Muscle layer of duodenum (tissue), 2 donors: ENCODE measurements around the gene DHRS7B.
"Not testable (repeated sequence)": the region's sequence is repeated elsewhere in the genome, so short reads cannot be mapped to it uniquely, and the experiment has no call there.

Experiments
- H3K27ac ChIP-seq: one replicate; pipeline ENCODE4 v1.7.0; 2013; ENCODE audit warnings: mild to moderate bottlenecking, low read length
- H3K27me3 ChIP-seq: one replicate; pipeline ENCODE4 v1.7.0; 2013; ENCODE audit warnings: low read depth, mild to moderate bottlenecking, control low read depth, low read length
- H3K36me3 ChIP-seq, 2 donors: one replicate each; pipeline ENCODE4 v1.7.0; 2013; ENCODE audit warnings: low read length in 2 of 2, control low read depth in 1 of 2, mild to moderate bottlenecking in 1 of 2; ENCODE audit not compliant: insufficient read depth in 2 of 2, control insufficient read depth in 1 of 2
- H3K4me1 ChIP-seq, 2 donors: one replicate each; pipeline ENCODE4 v1.7.0; 2013; ENCODE audit warnings: low read length in 2 of 2, mild to moderate bottlenecking in 2 of 2, control low read depth in 1 of 2, moderate library complexity in 1 of 2; ENCODE audit not compliant: insufficient read depth in 2 of 2, control insufficient read depth in 1 of 2
- H3K4me3 ChIP-seq, 2 donors: one replicate each; pipeline ENCODE4 v1.7.0; 2013; ENCODE audit warnings: low read length in 2 of 2, low read depth in 1 of 2, mild to moderate bottlenecking in 1 of 2
- H3K9me3 ChIP-seq, 2 donors: one replicate each; pipeline ENCODE4 v1.7.0; 2013; ENCODE audit warnings: low read length in 2 of 2, control low read depth in 1 of 2, mild to moderate bottlenecking in 1 of 2; ENCODE audit not compliant: control insufficient read depth in 1 of 2
- donor health status: healthy.

The DHRS7B gene

DNA sequence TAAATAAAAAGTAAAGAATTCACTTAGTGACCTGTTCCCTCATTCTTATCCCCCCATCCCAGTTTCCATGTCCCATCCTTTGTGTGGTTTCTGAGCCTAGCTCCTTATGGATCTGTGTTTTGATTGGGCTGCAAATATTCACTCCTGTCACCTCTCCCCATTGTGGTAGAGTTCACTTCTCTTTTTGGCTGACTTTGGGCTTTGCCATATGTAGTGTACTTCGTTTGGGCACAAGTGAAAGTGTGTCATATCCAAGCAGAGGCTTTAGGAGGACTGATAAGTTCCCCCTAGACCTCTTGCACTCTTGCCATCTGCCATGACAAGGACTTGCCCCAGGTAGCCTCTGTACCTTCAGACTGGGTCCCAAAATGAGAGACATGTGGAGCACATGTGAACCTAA lies 13.0 kb upstream of the DHRS7B start:
- Histone ChIP-seq H3K36me3 (no peaks in the 10 kb centered on the region), H3K4me3 (no peak overlapping the region), H3K9me3 (no peaks in the 10 kb centered on the region), H3K27me3 (no peaks in the 10 kb centered on the region), H3K27ac (no peak overlapping the region), H3K4me1 (no peaks in the 10 kb centered on the region)

DNA sequence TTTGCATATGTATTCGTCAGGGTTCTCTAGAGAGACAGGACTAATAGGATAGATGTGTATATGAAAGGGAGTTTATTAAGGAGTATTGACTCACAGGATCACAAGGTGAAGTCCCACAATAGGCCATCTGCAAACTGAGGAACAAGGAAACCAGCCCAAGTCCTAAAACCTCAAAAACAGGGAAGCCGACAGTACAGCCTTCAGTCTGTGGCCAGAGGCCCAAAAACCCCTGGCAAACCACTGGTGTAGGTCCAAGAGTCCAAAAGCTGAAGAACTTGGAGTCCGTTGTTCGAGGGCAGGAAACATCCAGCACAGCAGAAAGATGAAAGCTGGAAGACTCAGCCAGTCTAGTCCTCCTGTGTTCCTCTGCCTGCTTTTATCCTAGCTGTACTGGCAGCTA lies 12.0 kb upstream of the DHRS7B start:
- H3K4me3 ChIP-seq, H3K9me3 ChIP-seq, H3K27ac ChIP-seq, H3K36me3 ChIP-seq, H3K4me1 ChIP-seq, H3K27me3 ChIP-seq: not testable (repeated sequence)

DNA sequence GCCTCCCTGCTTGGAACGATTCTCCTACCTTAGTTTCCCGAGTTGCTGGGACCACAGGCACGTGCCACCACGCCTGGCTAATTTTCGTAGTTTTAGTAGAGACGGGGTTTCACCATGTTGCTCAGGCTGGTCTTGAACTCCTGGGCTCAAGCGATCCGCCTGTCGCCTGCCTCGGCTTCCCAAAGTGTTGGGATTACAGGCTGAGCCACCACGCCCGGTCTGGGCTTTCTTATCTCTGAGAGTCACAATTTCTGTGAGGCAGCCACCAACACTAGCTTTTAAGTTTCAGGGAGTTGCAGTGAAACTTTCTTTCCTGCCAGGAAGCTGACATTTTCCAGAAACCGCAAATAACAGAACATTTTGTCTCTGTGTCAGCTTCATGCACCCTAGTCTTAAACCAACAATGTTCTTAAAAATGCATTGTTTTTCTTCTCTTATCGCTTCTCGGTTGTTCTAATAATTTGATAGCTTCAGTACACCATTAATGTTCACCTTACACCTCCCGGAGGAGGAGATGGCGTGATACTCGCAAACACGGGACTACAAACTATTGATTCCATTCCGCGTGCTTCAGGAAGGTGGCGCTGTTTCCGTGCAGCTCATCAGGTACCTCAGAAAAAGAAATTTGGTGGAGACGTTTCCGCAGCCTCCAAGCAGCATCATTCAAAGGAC lies 7.4 kb upstream of the DHRS7B start:
- Histone ChIP-seq H3K36me3 (no peaks in the 10 kb centered on the region), H3K27ac (peak overlapping the region; percentile 29), H3K27me3 (no peaks in the 10 kb centered on the region), H3K4me1 (no peaks in the 10 kb centered on the region), H3K4me3 (peak overlapping the region; percentile 16 to 55), H3K9me3 (no peaks in the 10 kb centered on the region)

DNA sequence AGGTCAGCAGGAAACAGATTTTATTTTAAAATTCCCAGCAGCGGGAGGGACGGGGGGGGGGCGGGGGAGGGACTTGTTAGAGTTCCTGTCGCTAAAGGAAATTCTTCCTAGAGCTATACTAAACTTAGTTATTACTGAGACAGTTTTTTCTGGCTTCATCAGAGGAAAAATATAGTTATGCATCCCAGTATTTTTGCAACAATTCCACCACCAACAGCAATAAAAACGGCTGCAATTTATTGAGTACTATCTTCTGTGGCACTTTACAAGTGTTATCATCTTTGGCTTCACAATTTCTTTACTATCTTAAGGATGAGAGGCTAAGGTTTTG lies 6.9 kb upstream of the DHRS7B start:
- H3K27ac ChIP-seq, result no peak overlapping the region
- H3K4me1 ChIP-seq, result no peaks in the 10 kb centered on the region
- H3K36me3 ChIP-seq, result no peaks in the 10 kb centered on the region
- no peaks in the 10 kb centered on the region for H3K9me3 ChIP-seq
- no peak overlapping the region for H3K4me3 ChIP-seq
- H3K27me3 ChIP-seq, result no peaks in the 10 kb centered on the region

DNA sequence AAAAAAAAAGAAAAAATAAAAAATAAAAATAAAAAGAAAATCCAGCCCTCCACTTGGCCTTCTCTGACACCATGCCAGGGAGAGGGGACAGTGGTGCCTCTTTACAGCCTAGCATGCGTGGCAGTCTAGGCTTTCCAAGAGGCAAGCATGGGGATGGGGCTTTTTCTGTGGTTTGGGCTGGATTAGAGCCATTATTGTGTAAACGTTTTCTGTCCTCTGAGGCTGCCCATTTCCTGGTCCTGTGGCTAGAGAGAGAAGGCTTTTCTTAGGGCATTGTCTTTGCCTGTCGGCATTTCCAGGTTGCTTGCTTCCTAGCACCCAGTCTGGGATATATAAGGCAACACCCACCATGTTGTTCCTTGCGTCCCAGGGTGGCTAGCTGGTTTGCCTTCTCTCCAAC lies 2.7 kb upstream of the DHRS7B start:
- Histone ChIP-seq H3K4me3 (no peak overlapping the region), H3K27me3 (no peaks in the 10 kb centered on the region), H3K4me1 (peaks cover 5 to 16% of the 10 kb centered on the region in 2 donors), H3K36me3 (peaks cover 0 to 4% of the 10 kb centered on the region in 2 donors), H3K9me3 (no peaks in the 10 kb centered on the region), H3K27ac (no peak overlapping the region)

DNA sequence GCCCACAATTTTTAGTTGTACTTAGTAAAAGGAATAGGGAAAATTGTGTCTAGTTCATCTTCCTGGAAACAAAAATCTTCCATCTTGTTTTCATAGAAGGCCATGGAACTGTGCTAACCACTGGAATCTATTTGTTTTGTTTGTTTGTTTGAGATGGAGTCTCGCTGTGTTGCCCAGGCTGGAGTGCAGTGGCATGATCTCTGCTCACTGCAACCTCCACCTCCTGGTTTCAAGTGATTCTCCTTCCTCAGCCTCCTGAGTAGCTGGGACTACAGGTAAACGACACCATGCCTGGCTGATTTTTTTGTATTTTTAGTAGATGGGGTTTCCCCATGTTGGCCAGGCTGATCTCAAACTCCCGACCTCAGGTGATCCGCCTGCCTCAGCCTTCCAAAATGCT lies 2.2 kb upstream of the DHRS7B start:
- H3K27ac ChIP-seq, H3K36me3 ChIP-seq, H3K9me3 ChIP-seq, H3K27me3 ChIP-seq, H3K4me3 ChIP-seq: not testable (repeated sequence)
- peaks cover 5 to 16% of the 10 kb centered on the region in 2 donors for H3K4me1 ChIP-seq

DNA sequence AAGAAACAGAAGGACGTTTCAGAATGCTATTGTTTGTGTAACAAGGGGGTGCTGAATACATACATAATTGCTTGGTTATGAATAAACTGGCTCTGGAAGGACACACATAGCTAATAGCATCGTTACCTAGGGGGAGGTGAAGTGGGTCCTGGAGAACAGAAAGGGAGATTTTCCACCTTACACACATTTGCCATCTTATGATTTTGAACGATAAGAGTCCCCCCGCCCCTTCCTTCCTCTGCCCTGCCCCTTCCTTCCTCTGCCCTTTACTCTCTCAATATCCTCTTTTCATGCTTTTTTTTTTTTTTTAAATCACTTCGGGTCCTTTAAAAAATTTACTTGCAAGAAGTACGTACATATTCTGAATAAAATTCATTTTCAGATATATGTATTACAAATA lies 902 bp upstream of the DHRS7B start:
- H3K27me3 ChIP-seq, result no peaks in the 10 kb centered on the region
- no peak overlapping the region for H3K27ac ChIP-seq
- H3K9me3 ChIP-seq, result no peaks in the 10 kb centered on the region
- H3K36me3 ChIP-seq, result peaks cover 0 to 4% of the 10 kb centered on the region in 2 donors
- H3K4me1 ChIP-seq, result peaks cover 5 to 16% of the 10 kb centered on the region in 2 donors
- H3K4me3 ChIP-seq, result peak overlapping the region; percentile 94

DNA sequence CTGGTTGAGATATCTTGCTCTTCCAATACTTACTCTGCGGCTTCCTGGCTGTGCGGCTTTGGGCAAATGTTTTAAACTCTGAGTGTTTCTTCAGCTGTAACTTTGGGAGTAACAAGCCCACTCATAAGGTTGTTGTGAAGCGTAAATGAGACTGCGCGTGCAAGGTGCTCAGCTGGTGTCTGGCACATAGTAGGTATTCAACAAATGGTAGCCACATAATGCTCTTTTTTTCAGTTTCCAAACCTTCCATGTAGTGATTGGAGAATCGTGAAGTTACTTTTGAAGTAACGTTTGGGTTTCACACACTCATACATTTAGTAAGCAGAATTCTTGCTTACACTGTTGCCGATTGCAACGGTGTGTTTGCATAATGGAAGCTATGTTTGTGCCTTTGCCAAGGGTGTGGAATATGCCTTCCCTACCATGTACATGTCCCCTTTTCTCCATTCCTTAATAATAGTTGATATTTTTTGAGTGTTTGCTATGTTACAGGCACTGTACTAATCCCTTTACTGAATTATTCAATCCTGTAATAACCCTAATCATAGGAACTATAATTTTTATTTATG lies 829 bp downstream of the DHRS7B start:
- H3K27ac ChIP-seq, result peak overlapping the region; percentile 92
- peaks cover 0 to 4% of the 10 kb centered on the region in 2 donors for H3K36me3 ChIP-seq
- H3K4me1 ChIP-seq, result peaks cover 5 to 16% of the 10 kb centered on the region in 2 donors
- no peaks in the 10 kb centered on the region for H3K27me3 ChIP-seq
- no peaks in the 10 kb centered on the region for H3K9me3 ChIP-seq
- peak overlapping the region; percentile 94 for H3K4me3 ChIP-seq

DNA sequence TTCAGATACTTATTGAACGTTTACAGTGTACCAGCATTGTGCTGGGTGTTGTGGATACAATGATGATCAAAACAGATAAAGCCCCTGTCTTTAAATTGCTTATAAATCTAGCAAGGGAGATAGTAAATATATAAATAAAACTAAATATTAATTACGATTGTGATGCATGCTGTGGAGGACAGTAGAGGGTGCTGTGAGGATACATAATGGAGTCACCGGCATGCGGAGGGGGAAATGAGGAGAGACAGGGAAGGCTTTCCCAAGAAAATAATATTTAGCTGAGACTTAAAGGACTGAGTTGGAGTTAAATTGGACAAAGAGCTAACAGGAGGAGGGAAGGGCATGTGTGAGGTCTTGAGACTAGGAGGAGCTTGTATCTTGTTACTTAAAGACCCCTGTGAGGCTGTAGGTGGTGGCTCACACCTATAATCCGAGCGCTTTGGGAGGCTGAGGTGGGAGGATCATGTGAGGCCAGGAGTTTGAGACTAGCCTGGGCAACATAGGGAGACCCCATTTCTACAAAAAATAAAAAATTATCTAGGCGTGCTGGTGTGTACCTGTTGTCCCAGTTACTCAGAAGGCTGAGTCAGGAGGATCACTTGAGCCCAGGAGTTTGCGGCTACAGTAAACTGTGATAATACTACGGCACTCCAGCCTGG lies 2.4 kb downstream of the DHRS7B start:
- H3K36me3 ChIP-seq, result peaks cover 0 to 4% of the 10 kb centered on the region in 2 donors
- H3K4me3 ChIP-seq, result no peak overlapping the region
- H3K4me1 ChIP-seq, result peaks cover 5 to 16% of the 10 kb centered on the region in 2 donors
- no peaks in the 10 kb centered on the region for H3K27me3 ChIP-seq
- H3K27ac ChIP-seq, result no peak overlapping the region
- no peaks in the 10 kb centered on the region for H3K9me3 ChIP-seq

DNA sequence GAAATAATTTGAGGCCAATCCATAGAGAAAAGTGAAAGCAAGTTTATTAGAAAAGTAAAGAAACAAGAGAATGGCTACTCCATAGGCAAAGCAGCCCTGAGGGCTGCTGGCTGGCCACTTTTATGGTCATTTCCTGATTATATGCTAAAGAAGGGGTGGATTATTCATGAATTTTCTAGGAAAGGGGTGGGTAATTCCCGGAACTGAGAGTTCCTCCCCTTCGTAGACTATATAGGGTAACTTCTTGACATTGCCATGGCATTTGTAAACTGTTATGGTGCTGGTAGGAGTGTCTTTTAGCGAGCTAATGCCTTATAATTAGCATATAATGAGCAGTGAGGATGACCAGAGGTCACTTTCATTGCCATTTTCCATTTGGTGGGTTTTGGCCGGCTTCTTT lies 4.4 kb downstream of the DHRS7B start:
- Histone ChIP-seq H3K4me3 (no peak overlapping the region), H3K9me3 (no peaks in the 10 kb centered on the region), H3K27me3 (no peaks in the 10 kb centered on the region), H3K36me3 (peaks cover 0 to 4% of the 10 kb centered on the region in 2 donors), H3K27ac (no peak overlapping the region), H3K4me1 (peaks cover 4 to 16% of the 10 kb centered on the region in 2 donors)

DNA sequence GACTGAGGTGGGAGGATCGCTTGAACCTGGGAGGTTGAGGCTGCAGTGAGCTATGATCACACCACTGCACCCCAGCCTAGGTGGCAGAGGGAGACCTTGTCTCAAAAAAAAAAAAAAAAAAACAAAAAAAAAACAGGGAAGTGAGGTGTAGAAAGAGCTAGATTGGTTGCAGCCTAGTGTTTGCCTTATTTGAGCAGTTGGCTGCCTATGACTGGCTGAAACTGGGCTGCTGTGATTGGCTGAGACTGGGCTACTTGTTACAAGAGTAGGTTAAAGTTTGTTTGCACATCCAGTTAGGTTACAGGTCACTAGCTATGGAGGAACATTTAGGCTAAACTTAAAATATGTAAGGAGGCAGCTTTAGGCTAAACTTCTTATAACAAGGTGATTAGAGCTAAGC lies 5.7 kb downstream of the DHRS7B start:
- H3K4me3 ChIP-seq, result no peak overlapping the region
- H3K27me3 ChIP-seq, result no peaks in the 10 kb centered on the region
- no peak overlapping the region for H3K27ac ChIP-seq
- no peaks in the 10 kb centered on the region for H3K9me3 ChIP-seq
- H3K36me3 ChIP-seq, result no peaks in the 10 kb centered on the region
- H3K4me1 ChIP-seq, result peaks cover 0 to 8% of the 10 kb centered on the region in 2 donors
